Activated T-helper 9 cell treated with anti-CD3 and anti-CD28 coated beads, Interleukin-2, amount 50 U/mL, for 16 hours (primary cell): ENCODE data around the gene ITGA5.

Experiments
- DNase-seq: peaks from one replicate; pipeline ENCODE4 v3.0.0-alpha.2; 2020; ENCODE audit warnings: low read depth

The ITGA5 gene

DNA sequence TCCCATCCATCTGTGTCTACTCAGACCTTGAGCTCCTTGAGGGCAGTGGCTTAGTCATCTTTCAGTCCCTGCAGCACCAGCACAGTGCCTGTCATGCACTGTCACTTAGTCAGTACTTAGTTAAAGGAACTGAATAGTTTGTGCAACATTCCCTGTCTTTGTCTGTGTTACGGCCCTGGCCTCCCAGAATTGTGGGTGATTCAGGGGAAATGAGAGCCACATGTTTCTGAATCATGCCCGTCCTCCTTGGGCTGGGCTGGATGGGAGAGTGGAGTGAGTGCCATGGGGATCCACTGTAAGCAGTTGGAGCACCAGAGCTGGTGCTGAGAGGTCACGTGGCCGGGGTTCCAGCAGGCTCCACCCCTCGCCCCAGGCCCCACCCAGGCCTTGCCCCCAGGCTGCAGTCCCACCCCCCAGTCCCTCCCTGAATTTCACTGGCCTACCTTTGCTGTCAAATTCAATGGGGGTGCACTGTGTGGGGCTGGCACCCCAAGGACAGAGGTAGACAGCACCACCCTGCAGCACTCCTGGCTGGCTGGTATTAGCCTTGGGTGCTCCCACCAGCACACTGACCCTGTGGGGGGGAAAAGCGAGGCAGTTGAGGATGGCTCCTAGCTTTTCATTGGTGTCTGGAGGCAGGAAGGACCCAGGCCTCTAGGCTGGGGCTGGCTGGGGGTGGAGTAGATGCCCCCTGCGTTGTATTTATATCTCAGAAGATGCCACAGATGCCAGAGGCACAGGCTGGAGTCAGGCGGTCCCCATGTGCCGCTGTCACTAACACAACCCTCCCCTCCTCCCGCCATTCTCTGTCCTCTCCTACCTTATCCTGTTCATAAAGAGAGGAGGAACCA, 7.5 kb downstream of the ITGA5 start:
- peak; percentile 28 for DNase-seq

DNA sequence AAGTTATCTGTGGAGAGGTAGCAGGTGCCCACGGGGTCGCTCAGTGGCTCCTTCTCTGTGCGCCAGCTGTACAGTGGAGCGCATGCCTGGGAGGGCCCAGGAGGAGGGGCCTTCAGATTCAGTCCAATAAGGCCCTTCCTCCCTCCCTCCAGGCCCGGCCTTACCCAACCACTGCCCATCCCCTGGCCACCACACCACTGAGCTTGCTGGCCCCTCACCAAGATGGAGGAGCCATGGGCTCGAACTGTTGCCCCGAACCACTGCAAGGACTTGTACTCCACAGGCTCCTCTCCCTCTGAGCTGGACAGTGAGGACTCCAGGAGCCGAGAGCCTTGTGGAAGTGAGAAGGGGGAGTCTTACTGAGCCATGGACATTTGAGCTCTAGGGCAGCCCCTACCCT, 9.8 kb downstream of the ITGA5 start:
- no peak for DNase-seq

DNA sequence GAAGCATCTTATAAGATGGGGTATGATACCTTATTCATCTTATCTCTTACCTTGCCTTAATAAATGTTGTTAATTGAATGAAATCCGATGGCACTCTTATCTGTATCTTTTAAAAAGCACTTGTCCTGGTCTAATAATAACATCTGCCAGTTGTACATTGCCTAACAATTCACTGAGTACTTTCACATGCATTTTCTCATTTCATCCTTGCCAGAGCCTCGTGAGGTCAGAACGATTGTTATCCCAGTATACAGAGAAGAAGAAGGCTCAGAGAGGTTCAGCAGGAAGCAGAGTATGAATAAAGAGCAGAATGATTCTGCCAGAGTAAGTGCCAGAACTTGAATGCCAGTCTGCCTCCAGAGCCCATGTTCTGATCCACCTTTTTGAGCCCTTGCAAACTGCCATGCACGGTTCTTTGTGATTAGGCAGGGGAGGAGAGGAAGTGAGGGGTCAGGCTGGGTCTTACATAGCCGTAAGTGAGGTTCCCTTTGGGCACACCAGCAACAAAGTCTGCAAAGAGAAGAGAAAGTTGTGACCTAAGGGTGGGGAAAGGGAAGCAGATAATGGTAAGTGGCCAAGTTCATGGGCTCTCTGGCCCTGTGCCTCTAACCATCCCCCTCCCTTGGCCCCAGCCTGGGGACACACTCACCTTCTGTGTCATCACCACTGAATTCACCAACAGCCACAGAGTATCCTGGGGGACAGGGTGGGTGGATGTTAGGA, 11.7 kb downstream of the ITGA5 start:
- no peak for DNase-seq

DNA sequence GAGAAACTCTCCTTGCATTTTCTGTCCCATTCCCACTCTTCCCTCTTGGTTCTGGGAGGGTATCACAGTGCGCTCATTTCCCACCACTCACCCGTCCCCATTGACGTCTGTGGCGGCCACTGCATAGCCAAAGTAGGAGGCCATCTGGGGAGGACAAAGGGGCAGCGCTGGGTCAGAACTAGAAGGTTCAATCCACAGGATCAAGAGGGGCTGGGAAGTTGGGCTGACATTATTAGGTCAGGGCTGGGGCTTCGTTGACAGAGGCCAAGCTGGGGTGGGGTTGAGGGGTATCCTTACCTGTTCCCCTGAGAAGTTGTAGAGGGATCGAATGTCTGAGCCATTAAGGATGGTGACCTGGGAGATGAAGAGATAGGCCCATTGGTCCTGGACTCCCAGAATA, 13.5 kb downstream of the ITGA5 start:
- no peak for DNase-seq

DNA sequence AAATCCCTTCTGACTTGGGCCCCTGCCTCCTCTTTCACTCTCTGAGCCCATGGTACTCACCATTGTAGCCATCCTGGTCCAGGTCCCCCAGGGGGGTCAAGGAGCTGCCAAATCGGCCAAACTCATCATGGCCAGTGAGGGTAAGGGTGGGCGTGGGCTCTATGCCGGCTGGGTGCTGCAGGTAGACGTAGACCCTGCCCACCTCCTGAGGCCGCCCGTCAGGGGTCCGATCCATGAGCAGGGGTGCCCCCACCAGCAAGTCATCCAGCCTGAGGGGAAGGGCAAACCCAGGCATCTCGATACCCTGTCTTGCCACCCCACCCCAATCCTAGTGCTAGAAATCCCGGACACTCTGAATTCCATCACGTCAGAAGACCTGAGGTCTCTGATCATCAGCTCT, 14.0 kb downstream of the ITGA5 start:
- DNase-seq = no peak

DNA sequence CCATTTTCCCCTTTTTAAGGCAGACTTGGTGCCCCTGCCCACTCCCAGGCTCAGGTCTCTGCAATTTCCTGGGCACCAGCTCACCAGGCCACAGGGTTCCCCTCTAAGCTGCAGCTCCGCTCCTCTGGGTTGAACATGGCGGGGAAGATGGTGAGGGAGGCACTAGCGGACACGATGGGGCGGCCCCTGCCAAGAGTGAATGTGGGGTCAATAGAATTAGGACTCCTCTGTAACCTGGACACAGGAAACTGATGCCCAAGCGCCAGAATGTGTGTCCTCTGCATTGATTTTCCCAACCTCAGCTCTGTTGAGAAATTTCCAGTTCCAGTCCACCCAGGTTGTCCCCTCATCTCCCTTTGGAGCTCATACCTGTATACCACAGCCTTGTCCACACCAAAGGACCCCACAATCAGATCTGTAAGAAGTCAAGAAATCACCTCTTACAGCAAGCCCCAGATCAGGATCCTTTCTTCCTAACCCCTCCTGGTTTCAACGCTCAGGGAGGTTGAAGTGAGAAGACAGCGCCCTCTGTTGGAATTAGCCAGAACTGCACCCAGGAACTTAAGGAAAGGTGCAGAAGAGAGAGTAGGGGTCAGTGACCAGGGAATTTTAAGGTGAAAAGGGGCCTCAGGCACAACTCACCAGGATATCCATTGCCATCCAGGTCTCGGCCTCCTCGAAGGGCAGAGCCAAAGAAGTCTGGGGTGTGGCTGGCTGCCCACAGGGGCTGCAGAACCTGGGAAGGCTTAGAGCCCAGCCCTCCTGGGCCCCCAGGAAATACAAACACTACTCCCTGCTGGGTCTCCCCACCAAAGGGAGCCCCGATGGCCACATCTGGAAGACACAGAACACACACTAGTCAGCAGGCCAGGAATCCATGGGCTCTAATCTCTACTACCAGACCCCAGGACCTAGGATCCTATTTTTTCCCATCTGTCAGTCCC, 14.7 kb downstream of the ITGA5 start:
- peak; percentile 43 for DNase-seq

DNA sequence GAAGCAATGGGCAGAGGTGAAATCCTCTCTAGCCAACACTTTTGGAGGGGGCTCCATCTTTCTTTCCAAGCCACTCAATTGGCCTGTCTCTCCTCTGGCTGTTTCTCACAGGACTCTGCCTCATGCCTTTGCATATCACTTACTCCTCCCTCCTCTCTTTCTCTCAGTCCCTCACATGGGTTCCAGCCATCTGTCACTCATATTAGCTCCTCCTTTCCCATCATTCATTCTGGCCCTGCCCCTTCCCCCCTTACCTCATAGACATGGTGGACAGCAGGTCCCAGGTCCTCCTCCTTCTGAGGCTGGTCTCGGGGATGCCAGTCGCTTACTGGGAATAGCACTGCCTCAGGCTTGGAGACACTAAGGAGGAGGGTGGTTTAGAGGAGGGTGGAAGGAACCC, 17.9 kb downstream of the ITGA5 start:
- DNase-seq = no peak

DNA sequence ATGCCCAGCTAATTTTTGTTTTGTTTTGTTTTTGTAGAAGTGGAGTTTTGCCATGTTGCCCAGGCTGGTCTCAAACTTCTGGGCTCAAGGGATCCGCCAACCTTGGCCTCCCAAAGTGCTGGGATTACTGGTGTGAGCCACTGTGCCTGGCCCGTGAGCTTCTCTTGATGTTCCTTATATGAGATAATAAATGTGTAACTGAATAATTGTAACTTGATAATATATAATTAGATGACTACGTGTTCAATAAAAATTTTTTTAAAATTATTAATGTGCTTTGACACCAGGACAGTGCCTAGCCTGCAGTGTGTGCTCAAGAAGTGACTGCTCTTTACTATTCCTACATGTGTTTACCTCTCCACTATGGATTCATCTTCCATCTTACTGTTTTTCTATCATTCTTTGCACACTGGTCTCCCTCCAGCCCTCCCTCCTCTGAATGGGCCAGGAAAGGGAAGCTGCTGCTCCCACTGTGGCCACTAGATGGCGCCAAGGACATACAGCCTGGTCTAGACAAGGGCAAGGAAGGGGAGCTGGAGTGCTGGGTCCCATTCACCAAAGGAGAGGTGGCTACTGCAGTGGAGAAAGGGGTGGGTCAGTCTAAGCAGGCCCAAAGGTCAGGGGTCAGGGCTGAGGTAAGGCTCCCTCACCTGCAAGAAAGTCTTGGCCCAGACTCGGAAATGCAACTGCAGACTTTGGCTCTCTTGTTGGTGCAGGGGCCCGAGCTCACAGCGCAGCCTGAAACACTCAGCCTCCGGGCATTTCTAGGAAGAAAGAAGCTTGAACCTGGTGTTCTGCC, 19.9 kb downstream of the ITGA5 start:
- peak; percentile 78 for DNase-seq

DNA sequence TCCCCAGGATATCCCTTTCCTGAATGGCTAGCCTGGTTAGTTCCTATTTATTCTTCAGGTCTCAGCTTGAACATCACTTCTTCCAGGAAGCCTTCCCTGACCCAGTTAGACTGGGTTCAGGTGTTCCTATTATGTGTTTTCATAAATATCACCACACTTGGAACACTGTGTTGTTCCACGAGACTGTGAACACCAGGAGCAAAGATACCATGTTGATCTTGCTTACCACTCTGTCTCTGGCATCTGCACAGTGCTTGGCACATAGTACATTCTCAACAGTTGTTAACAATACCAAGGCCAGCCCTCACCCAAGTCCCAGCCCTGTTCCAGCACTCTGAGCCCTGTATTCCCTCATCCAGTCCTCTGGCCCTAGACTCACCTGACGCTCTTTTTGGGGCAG, 20.8 kb downstream of the ITGA5 start:
- DNase-seq = no peak

DNA sequence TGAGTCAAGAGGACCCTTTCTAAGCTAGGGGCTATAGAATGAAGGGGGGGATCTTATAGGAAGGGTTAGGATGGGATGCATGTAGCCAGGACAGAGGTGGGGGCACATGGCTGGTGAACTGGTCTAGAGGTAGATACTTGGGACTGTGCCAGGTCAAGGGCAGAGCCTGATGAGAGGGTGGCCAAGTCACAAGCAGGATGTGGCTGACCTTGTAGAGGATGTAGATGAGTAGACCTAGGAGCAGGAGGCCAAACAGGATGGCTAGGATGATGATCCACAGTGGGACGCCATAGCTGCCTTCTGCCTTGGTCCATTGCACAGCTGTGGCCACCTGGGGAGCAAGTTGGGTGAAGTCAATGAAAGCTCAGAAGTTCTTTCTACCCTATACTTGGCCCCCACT, 21.9 kb downstream of the ITGA5 start:
- no peak for DNase-seq

DNA sequence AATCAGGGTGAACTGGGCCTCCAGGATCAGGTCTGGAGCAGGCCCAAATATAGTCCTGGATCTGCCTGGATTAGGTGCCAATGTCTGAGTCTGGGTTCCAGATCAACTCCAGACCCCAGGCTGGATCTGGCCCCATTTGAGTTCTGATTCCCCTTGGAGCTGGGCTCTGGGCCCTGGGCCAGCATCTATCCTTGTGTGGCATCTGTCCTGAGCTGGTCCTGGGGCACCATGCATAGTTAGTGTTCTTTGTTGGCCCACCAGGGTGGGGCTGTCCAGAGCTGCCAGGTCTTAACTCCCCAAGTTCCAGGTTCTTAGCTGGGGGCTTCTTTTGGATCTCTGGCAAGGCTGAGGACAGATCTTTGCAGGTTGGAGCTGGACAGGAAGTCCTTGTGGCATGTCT, 23.5 kb downstream of the ITGA5 start:
- no peak for DNase-seq

DNA sequence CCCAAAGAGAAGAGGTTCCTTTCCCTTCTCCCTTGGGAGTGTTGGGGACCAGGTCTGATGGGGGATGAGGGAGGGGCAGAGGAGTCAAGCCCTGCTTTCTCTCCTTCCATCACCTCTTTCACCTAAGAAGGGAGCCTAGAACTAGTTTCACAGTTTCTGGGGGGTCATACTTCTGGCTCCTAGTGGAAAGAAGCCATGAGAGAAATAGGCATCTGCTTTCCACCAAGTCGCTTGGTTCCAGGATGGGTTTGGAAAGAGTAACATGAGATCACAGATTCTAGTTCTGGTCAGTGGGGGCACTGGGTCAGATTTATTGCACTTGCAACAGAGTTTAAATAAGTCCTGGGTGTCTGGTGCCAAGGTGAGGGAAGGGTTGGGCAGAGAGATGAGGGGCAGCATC, 24.1 kb downstream of the ITGA5 start:
- no peak for DNase-seq

DNA sequence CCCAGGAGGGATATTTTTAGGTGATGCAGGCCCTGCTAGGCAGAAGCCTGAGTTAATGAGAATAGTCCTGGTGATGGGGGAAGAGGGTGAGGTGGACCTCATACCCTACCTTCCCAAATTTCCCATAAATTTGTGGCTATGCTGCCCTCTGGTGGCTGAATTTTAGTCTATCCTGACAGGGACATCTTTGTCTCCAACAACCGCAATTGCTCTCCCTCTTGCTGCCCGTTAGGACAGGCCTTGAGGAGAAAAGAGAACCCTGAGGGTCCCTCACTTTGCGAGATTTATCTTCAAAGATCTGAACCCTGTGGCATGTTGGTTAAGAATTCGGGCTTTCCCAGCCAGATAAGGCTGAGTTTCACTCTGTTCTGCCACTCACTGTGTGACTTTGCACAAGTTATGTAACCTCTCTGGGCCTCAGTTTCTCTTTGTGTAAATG, 24.8 kb downstream of the ITGA5 start:
- DNase-seq = no peak

DNA sequence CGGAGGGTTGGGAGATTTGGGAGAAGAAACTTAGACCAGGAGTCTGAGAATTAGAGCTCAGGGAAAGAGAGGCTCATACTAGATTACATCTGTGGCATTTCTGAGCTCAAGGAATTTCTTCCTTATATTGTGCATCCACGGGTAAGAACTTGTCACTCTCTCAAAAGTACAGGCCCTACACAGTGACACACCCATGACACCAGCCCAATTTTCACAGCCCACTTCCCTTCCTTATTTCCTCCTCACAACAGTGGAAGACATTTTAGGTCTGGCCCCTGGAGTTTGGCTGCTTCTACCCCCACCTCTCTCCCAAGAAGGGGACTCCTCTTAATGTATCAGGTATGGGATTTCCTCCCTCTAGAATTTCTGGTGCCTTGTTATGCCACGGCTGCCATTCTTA, 25.3 kb downstream of the ITGA5 start:
- no peak for DNase-seq

DNA sequence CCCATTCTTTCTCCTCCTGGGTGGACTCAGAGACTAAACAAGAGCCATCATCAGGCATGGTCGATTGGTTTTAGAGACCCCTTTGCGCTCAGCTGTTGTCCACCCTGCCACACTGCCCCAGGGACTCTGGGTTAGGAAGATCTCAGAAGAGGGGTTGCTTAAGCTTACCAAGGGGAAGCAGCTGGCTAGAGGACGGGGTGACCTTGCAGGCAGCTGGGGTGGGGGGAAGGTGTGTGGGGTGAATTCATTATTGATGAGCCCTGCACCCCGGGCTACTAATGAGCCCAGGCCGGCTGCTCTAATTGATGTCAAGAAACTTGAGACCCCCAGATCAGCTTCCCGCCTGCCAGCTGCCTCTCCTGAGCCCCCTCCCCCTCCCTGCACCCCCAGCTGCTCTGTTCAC, 25.9 kb downstream of the ITGA5 start:
- DNase-seq = no peak

DNA sequence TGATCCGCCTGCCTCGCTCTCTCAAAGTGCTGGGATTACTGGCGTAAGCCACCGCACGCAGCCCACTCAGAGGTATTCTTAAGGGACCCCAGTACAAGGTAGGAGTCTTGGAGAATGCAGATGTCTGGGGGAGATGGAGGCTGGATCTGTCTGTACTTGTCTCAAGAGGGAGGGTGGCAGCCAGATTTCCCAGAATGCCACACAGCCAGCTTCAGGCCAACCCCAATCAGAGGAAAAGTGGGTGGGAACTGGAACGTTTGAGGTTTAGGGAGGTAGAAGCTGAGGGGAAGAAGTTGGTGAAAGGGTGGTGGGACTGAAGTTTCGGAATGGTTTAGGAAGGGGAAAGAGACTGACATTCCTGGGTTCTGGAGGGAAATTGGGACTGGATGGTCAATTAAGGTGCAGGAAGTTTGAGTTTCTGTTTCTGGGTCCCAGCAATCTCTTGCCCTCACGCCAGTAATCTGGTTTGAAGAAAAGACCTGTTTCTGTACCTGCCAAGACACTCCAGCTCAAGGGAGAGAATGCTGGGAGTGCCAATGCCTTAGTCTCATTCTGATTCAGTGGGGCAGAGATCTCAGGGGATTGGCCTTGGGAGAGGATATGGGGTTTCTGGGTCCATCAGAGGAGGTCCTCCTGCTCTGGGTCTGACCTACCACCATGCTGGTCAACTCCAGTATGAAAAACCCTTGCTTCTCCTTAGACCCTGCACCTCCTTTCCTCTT, 26.4 kb downstream of the ITGA5 start:
- DNase-seq = no peak

DNA sequence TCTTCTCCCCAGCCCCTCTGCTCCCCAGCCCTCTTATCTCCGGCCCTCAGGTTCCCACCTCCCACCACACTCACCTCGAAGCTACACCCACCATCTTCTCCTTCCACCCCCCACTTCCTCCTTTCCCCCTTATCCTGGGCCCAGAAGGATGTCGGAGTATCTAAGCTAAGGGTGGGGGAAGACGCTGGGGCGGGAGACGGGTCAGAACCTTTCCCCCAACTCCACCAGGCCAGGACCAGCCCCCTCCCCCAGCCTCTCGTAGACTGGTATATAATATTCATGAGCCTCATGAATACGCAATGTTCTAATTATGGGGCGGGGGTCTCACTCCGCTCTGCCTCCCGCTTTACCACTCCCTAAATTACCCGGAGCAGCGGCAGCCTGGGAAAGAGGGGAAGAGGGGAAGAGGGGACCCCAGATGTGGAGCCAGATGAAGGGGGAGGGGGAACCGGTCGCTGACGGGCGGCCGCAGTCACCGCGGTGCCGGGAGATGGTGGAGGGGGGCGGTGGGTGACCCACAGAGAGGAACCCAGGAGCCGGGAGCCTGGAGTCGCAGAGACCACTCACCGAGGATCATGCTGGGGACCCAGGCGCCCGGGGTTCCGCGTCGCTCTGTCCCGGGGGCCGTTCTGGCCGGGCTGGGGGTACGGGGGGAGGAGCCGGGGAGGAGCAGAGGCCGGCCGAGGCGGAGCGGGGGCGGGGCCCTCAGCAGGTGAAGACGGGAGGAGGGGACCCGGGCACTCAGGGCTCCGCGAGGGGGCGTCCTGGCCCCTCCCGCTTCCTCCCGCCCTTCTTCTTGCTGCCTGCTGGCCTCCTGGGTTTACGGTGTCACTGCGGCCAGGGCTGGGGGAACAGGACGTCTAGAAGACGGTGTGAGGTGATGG, 28.2 kb downstream of the ITGA5 start:
- DNase-seq = peak; percentile 64

DNA sequence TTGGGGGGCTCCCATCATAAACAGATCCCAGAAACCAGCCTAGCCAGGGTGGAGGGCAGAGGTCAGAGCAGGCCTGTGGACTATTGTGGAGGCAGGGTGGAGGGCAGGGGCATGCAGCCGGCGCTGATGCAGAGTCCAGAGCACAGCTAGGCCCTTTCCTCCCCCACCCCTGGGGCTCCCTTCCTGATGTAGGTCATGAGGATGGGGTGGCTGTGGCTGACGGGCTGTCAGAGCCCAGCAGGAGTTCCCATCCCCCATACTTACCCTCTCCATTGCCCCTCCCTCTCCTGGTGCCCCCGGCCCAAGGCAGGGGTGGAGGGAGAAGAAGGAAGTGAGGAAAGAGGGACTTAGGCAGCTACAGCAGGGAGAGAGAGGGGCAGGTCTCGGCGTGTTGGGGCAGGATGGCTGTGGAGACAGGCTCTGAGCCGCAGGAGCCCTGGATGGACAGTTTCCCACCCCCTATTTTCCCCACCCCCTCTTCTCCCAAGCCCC, 28.8 kb downstream of the ITGA5 start:
- DNase-seq = no peak

DNA sequence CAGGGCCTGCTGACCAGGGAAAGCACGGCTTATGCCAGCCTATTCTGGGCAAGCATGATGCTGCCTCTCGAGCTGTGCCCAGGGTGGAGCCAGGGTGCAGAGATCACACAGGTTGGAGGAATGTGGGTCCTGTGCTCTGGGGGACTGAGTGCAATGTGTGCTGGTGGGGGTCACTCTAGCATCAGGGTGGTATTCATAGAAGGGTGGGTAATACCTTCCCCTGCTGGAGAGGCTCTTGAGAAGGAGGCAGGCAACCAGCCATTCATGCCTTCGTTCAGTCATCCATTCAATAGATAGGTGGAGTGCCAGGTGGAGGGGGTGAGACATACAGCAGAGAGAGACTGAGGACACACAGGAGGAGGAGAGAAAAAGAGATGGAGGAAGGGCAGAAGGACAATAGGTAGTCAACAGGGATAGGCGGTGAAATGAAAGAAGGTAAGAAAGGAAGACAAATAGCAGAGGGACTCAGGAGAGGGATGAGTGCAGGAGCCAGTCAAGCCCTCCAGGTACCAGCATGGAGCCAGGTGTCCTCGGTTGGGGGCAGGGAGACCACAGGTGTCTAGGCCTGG, 29.4 kb downstream of the ITGA5 start:
- no peak for DNase-seq
